HAP-1 (cell line): ENCODE data around the gene NOS1.
A peak's percentile ranks its signal among the peaks of the same experiment; 100 is the strongest.
"Not testable (repeated sequence)": the region's sequence is repeated elsewhere in the genome, so short reads cannot be mapped to it uniquely, and the experiment has no call there.

ENCODE experiments used
- DNase-seq, 2 experiments: peaks; one replicate each; pipeline ENCODE4 v3.0.0-alpha.2; 2016 to 2020; ENCODE audit warnings: low spot score in 2 of 2
- H3K27me3 ChIP-seq: fragments of 250-450 bp; sonication (Bioruptor Pico); 2 replicates; pipeline ENCODE4 v1.5.1; 2020; ENCODE audit warnings: low read depth, mild to moderate bottlenecking, moderate library complexity
- H3K36me3 ChIP-seq: fragments of 250-450 bp; sonication (Bioruptor Pico); replicated peaks from 2 replicates; pipeline ENCODE4 v1.5.1; 2020; ENCODE audit warnings: mild to moderate bottlenecking
- H3K4me1 ChIP-seq: fragments of 250-450 bp; sonication (Bioruptor Pico); 2 replicates; pipeline ENCODE4 v1.5.1; 2020; ENCODE audit warnings: mild to moderate bottlenecking
- H3K4me3 ChIP-seq: fragments of 250-450 bp; sonication (Bioruptor Pico); 2 replicates; pipeline ENCODE4 v1.5.1; 2020; ENCODE audit warnings: mild to moderate bottlenecking, moderate library complexity
- H3K9me3 ChIP-seq: fragments of 250-450 bp; sonication (Bioruptor Pico); 2 replicates; pipeline ENCODE4 v1.5.1; 2020; ENCODE audit warnings: mild to moderate bottlenecking, moderate library complexity
- in situ Hi-C: fragments of 300-500 bp; cut with MboI; formaldehyde crosslinking; loops from 3 replicates; pipeline ENCODE4 v1.14.3; 2020; ENCODE audit warnings: low sequenced_read_pairs, inconsistent platforms, mixed read lengths

NOS1 gene

DNA sequence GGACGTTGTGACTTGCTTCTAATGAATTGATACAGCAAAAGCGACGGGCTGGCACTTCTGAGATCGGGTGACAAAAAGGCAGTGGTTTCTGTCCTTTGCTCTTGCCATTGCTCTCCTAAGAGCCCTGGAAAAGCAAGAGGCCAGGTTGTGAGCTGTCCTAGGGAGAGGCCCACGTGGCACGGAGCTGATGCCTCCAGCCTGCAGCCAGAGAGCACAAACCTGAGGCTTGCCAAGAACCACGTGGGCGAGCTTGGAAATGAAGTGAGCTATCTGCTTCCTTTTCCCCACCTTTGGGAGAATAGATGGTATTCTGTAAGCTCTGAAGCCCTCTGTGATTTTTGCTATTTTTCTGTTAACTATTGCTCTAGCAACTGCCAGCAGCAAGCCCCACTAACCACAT, 26.4 kb upstream of the NOS1 start:
- no peak for DNase-seq
- no peaks in the 10 kb centered on the region for H3K27me3 ChIP-seq
- no peaks in the 10 kb centered on the region for H3K9me3 ChIP-seq
- in situ Hi-C loops: no loop called here
- no peaks in the 10 kb centered on the region for H3K4me1 ChIP-seq
- no peaks in the 10 kb centered on the region for H3K36me3 ChIP-seq
- no peak overlapping the region for H3K4me3 ChIP-seq

- Histone ChIP-seq H3K27me3 (no peaks in the 10 kb centered on the region), H3K9me3 (no peaks in the 10 kb centered on the region), H3K4me1 (no peaks in the 10 kb centered on the region), H3K36me3 (no peaks in the 10 kb centered on the region), H3K4me3 (no peak overlapping the region)
- no peak for DNase-seq
- in situ Hi-C loops: no loop called here
Observed at GRCh38 chr12:117384735-117385134, 23.3 kb upstream of the NOS1 start.

DNA sequence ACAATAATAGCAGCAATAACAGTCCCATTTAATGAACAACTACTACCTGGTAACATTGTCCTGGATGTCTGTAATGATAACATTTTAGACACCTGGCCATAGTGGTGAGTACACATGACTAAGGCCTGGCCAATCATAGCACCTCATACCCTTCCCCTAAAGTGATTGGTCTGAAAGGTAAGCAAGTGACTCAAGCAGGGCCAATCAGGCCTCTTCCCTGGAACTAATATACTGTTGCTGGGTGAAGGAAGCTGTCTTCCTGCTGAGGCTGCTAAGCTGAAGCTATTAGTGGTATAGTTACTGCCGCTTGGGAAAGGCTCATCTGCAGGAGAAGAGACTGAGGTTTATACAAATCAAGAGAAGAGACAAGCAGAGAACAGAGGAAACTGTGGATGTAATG, 18.7 kb upstream of the NOS1 start:
- Histone ChIP-seq H3K36me3 (no peaks in the 10 kb centered on the region), H3K9me3 (no peaks in the 10 kb centered on the region), H3K4me1 (no peaks in the 10 kb centered on the region), H3K27me3 (no peaks in the 10 kb centered on the region), H3K4me3 (no peak overlapping the region)
- in situ Hi-C loops: no loop called here
- DNase-seq: no peak

GRCh38 chr12:117377758-117378157, 16.3 kb upstream of the NOS1 start:
- in situ Hi-C loops: no loop called here
- H3K27me3 ChIP-seq: no peaks in the 10 kb centered on the region
- H3K4me3 ChIP-seq: no peak overlapping the region
- H3K36me3 ChIP-seq: no peaks in the 10 kb centered on the region
- no peaks in the 10 kb centered on the region for H3K4me1 ChIP-seq
- no peaks in the 10 kb centered on the region for H3K9me3 ChIP-seq
- no peak for DNase-seq

- H3K9me3 ChIP-seq: no peaks in the 10 kb centered on the region
- no peaks in the 10 kb centered on the region for H3K27me3 ChIP-seq
- no peaks in the 10 kb centered on the region for H3K4me1 ChIP-seq
- H3K36me3 ChIP-seq: no peaks in the 10 kb centered on the region
- in situ Hi-C loops: no loop called here
- DNase-seq: no peak
- no peak overlapping the region for H3K4me3 ChIP-seq
Observed at GRCh38 chr12:117370588-117370987, 9.2 kb upstream of the NOS1 start.

DNA sequence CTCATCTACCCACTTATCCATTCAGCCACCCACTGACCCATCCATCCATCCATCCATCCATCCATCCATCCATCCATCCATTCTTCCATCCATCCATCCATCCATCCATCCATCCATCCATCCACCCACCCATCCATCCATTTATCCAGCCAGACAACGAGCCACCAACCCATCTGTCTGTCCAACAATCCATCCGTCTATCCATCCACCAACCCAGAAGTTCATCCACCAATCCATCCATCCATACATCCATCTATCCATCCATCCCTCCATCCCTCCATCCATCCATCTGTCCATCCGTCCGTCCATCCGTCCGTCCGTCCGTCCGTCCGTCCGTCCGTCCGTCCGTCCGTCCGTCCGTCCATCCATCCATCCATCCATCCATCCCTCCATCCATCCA, 8.6 kb upstream of the NOS1 start:
- in situ Hi-C loops: loop anchor here (5.0 kb wide), 2 partner anchors 217 to 467 kb away; no protein-coding TSS in a partner anchor
- not testable (repeated sequence) for H3K27me3 ChIP-seq, DNase-seq, H3K9me3 ChIP-seq, H3K4me1 ChIP-seq, H3K36me3 ChIP-seq, H3K4me3 ChIP-seq

GRCh38 chr12:117367006-117367638, 5.7 kb upstream of the NOS1 start:
- DNase-seq: peak; percentile 36 to 83
- Histone ChIP-seq H3K4me3 (no peak overlapping the region), H3K4me1 (no peaks in the 10 kb centered on the region), H3K27me3 (peaks cover 20% of the 10 kb centered on the region), H3K9me3 (no peaks in the 10 kb centered on the region), H3K36me3 (no peaks in the 10 kb centered on the region)
- in situ Hi-C loops: loop anchor here (5.0 kb wide), 2 partner anchors 220 to 470 kb away; no protein-coding TSS in a partner anchor

GRCh38 chr12:117365049-117365616, 3.7 kb upstream of the NOS1 start:
- DNase-seq: no peak
- in situ Hi-C loops: loop anchor here (5.0 kb wide), 2 partner anchors 222 to 472 kb away; no protein-coding TSS in a partner anchor
- Histone ChIP-seq H3K4me3 (no peak overlapping the region), H3K4me1 (no peaks in the 10 kb centered on the region), H3K27me3 (peaks cover 20% of the 10 kb centered on the region), H3K36me3 (no peaks in the 10 kb centered on the region), H3K9me3 (no peaks in the 10 kb centered on the region)

DNA sequence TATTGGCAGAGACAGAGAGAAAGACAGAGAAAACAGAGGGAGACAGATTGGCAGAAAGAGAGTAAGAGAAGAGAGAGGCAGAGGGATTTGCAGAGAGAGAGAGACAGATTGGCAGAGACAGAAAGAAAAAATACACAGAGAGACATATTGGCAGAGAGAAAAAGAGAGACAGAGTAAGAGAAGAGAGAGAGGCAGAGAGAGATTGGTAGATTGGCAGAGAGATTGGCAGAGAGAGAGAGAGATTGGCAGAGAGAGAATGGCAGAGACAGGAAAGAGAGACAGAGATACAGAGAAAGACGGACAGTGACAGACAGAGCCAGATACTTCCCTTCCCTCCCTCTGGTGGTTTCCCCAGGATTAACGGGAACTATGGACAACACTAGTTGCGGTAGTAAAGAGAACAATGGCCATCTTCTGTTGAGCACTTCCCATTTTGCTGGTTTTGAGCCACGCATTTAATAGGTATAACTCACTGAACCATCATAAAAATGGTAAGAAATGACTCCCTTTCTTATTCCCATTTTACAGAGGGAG, 2.6 kb upstream of the NOS1 start:
- Histone ChIP-seq H3K36me3 (no peaks in the 10 kb centered on the region), H3K4me3 (no peak overlapping the region), H3K4me1 (no peaks in the 10 kb centered on the region), H3K27me3 (peaks cover 20% of the 10 kb centered on the region), H3K9me3 (no peaks in the 10 kb centered on the region)
- in situ Hi-C loops: no loop called here
- DNase-seq: no peak

GRCh38 chr12:117363056-117363662, 1.7 kb upstream of the NOS1 start:
- no peak for DNase-seq
- Histone ChIP-seq H3K9me3 (no peaks in the 10 kb centered on the region), H3K36me3 (no peaks in the 10 kb centered on the region), H3K4me3 (no peak overlapping the region), H3K27me3 (peaks cover 22% of the 10 kb centered on the region), H3K4me1 (no peaks in the 10 kb centered on the region)
- in situ Hi-C loops: no loop called here

DNA sequence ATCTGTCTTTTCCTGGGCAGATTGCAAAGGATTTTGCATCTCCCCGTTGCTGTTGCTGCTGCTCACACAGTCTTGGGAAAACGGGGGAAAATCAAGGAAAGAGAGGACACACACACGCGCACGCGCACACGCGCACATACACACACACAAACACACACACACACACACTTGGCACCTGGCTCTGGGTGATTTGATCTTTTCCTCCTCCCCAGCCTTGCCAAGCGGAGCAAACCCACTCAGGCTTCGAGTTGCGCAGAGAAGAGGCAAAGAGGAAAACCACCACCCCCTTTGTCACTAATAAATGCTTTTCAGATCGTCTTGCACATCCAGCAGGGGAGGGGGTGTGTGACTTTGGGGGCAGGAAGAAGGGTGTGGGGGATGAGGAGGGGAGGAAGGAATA, 965 bp upstream of the NOS1 start:
- Histone ChIP-seq H3K36me3 (no peaks in the 10 kb centered on the region), H3K4me3 (no peak overlapping the region), H3K4me1 (no peaks in the 10 kb centered on the region), H3K27me3 (peaks cover 22% of the 10 kb centered on the region), H3K9me3 (no peaks in the 10 kb centered on the region)
- DNase-seq: no peak
- in situ Hi-C loops: no loop called here

- no peaks in the 10 kb centered on the region for H3K36me3 ChIP-seq
- no peaks in the 10 kb centered on the region for H3K4me1 ChIP-seq
- H3K4me3 ChIP-seq: no peak overlapping the region
- H3K27me3 ChIP-seq: peaks cover 22% of the 10 kb centered on the region
- in situ Hi-C loops: no loop called here
- H3K9me3 ChIP-seq: no peaks in the 10 kb centered on the region
- no peak for DNase-seq
Observed at GRCh38 chr12:117361905-117362304, 479 bp upstream of the NOS1 start.

DNA sequence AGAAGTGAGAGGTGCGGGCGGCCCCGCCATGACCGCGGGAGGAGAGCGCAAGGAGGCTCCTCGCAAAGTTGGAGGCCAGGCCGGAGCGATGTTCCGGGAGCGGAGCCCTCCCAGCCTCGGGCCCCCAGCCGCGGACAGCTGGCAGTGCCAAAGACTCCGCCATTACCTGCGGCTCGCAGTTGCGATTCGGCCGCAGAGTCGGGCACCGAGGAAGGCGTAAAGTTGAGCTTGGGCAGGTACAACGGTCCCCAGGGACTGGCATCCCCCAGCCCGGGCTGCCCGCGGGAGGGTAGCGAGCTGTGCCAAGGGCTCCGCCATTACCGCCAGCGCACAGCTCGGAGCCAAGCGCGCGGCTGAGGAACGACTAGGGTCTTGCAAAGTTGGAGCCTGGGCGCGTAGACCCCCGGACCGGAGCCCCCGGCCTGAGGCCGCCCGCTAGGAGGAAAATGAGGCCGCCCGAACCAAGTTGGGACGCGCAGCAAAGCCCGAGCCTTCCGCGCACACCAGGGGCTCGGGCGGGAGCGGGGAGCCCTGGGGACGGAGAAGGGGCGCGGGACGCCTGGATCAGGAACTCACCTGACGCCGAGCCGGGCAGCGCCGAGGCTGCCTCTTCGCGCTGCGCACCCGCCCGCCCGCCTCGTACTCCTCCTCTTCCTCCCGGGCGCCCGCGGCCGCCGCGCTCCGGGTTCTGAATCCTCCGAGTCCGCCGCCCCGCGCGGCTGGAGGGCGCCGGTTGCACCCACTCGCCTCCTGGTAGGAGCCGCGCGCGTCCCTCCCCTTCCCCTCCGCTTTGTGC, 677 bp downstream of the NOS1 start:
- Histone ChIP-seq H3K4me3 (no peak overlapping the region), H3K36me3 (no peaks in the 10 kb centered on the region), H3K27me3 (peaks cover 22% of the 10 kb centered on the region), H3K4me1 (no peaks in the 10 kb centered on the region), H3K9me3 (no peaks in the 10 kb centered on the region)
- DNase-seq: no peak
- in situ Hi-C loops: no loop called here

DNA sequence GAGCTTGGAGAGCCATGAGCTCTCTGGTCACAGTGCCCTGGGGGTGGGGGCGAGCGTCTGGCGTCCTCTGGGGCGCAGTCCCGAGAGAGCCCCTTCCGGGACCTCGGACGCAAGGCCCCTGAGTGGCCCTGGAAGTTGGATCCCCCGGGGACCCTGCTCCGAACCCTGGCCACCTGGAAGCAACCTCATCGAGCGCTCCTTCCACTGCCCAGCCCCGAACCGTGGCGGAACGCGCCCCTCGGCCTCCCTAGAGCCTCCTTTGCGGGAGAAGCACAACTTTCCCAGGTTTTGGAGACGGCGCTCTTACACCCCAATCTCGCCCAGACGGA, 1.2 kb downstream of the NOS1 start:
- Histone ChIP-seq H3K36me3 (no peaks in the 10 kb centered on the region), H3K4me1 (no peaks in the 10 kb centered on the region), H3K4me3 (no peak overlapping the region), H3K27me3 (peaks cover 22% of the 10 kb centered on the region), H3K9me3 (no peaks in the 10 kb centered on the region)
- DNase-seq: no peak
- in situ Hi-C loops: no loop called here
